ENCODE results near the gene PID1.

The PID1 gene

GRCh38 chr2:229164545-229165249, 106.4 kb downstream of the PID1 start:
- DNase-seq (ENCODE audit: low read depth) = no peak

- no peak for DNase-seq (ENCODE audit: low read depth)
Measured at GRCh38 chr2:229163893-229164292, 107.2 kb downstream of the PID1 start.

GRCh38 chr2:229162015-229162414, 109.1 kb downstream of the PID1 start:
- no peak for DNase-seq (ENCODE audit: low read depth)

- no peak for DNase-seq (ENCODE audit: low read depth)
Measured at GRCh38 chr2:229160984-229161383, 110.1 kb downstream of the PID1 start.

- no peak for DNase-seq (ENCODE audit: low read depth)
Measured at GRCh38 chr2:229160180-229160579, 110.9 kb downstream of the PID1 start.

GRCh38 chr2:229159405-229159804, 111.7 kb downstream of the PID1 start:
- DNase-seq (ENCODE audit: low read depth) = no peak

GRCh38 chr2:229154381-229154780, 116.7 kb downstream of the PID1 start:
- no peak for DNase-seq (ENCODE audit: low read depth)

GRCh38 chr2:229153951-229154350, 117.1 kb downstream of the PID1 start:
- DNase-seq (ENCODE audit: low read depth) = no peak

GRCh38 chr2:229153267-229153666, 117.8 kb downstream of the PID1 start:
- DNase-seq (ENCODE audit: low read depth) = no peak

GRCh38 chr2:229152674-229153073, 118.4 kb downstream of the PID1 start:
- no peak for DNase-seq (ENCODE audit: low read depth)

- DNase-seq (ENCODE audit: low read depth) = no peak
Measured at GRCh38 chr2:229150317-229150716, 120.8 kb downstream of the PID1 start.

- DNase-seq (ENCODE audit: low read depth) = no peak
Measured at GRCh38 chr2:229141424-229142025, 129.6 kb downstream of the PID1 start.

- no peak for DNase-seq (ENCODE audit: low read depth)
Measured at GRCh38 chr2:229137639-229138038, 133.4 kb downstream of the PID1 start.

- DNase-seq (ENCODE audit: low read depth) = no peak
Measured at GRCh38 chr2:229137066-229137465, 134.0 kb downstream of the PID1 start.

- no peak for DNase-seq (ENCODE audit: low read depth)
Measured at GRCh38 chr2:229133155-229133772, 137.8 kb downstream of the PID1 start.

- DNase-seq (ENCODE audit: low read depth) = no peak
Measured at GRCh38 chr2:229132236-229132635, 138.9 kb downstream of the PID1 start.

- no peak for DNase-seq (ENCODE audit: low read depth)
Measured at GRCh38 chr2:229130522-229130921, 140.6 kb downstream of the PID1 start.

- DNase-seq (ENCODE audit: low read depth) = no peak
Measured at GRCh38 chr2:229129738-229130371, 141.2 kb downstream of the PID1 start.

- DNase-seq (ENCODE audit: low read depth) = no peak
Measured at GRCh38 chr2:229127471-229127870, 143.6 kb downstream of the PID1 start.

GRCh38 chr2:229126066-229126465, 145.0 kb downstream of the PID1 start:
- no peak for DNase-seq (ENCODE audit: low read depth)

- DNase-seq (ENCODE audit: low read depth) = no peak
Measured at GRCh38 chr2:229124136-229124535, 147.0 kb downstream of the PID1 start.

GRCh38 chr2:229118927-229119326, 152.2 kb downstream of the PID1 start:
- no peak for DNase-seq (ENCODE audit: low read depth)

GRCh38 chr2:229118336-229118735, 152.8 kb downstream of the PID1 start:
- DNase-seq (ENCODE audit: low read depth) = no peak
